K562 (cell line): Measurements from ENCODE around the gene NDUFS6. TPM values are rescaled to one million over a fixed set of nuclear protein-coding genes. Genes with fewer than 3 reads are reported as not detected.

ENCODE experiments used
- ATF6 ChIP-seq: sonication (generic); formaldehyde crosslinking; IDR thresholded peaks from 2 replicates; pipeline ENCODE4 v1.4.0; 2020; ENCODE audit warnings: mild to moderate bottlenecking, missing genetic modification reagents
- FOSL1 ChIP-seq: fragments of 200-800 bp; sonication (Bioruptor generic); conservative IDR thresholded peaks from 2 replicates; pipeline ENCODE4 v1.6.1; 2016; ENCODE audit warnings: missing genetic modification characterization, missing compliant biosample characterization
- HES1 ChIP-seq: fragments of 450-650 bp; IDR thresholded peaks from 2 replicates; pipeline ENCODE4 v1.6.1; 2016; ENCODE audit warnings: low read depth, mild to moderate bottlenecking, moderate library complexity
- HNRNPK ChIP-seq: fragments of 200-400 bp; formaldehyde crosslinking; IDR thresholded peaks from one replicate; pipeline ENCODE4 v1.6.1; 2018; ENCODE audit warnings: mild to moderate bottlenecking, low read depth, low read length; ENCODE audit not compliant: poor library complexity, severe bottlenecking
- ILF3 ChIP-seq: fragments of 450-650 bp; IDR thresholded peaks from 2 replicates; pipeline ENCODE4 v1.6.1; 2018; ENCODE audit warnings: antibody characterized with exemption, mild to moderate bottlenecking, moderate library complexity, borderline replicate concordance
- MED1 ChIP-seq: sonication (generic); formaldehyde crosslinking; IDR thresholded peaks from 2 replicates; pipeline ENCODE4 v1.8.1; 2023; ENCODE audit warnings: missing genetic modification reagents, borderline replicate concordance
- TFE3 ChIP-seq: fragments of 450-650 bp; formaldehyde crosslinking; IDR thresholded peaks from 2 replicates; pipeline ENCODE4 v1.4.0; 2020; ENCODE audit warnings: mild to moderate bottlenecking, mixed read lengths
- USF2 ChIP-seq: sonication (generic); formaldehyde crosslinking; IDR thresholded peaks from 2 replicates; pipeline ENCODE4 v1.5.0; 2020; ENCODE audit warnings: missing genetic modification reagents
- ZFPM2 ChIP-seq: fragments of 250-450 bp; sonication (Bioruptor Pico); IDR thresholded peaks from 2 replicates; pipeline ENCODE4 v1.5.1; 2022; ENCODE audit warnings: mild to moderate bottlenecking
- ZMIZ1 ChIP-seq, 2 experiments: fragments of 150-350 bp in 1 of 2; IDR thresholded peaks; 2 replicates each; pipeline ENCODE4 v1.6.1; 2012 to 2016; ENCODE audit warnings: low read depth in 2 of 2, low read length in 2 of 2, mild to moderate bottlenecking in 1 of 2, moderate library complexity in 1 of 2
- ZNF24 ChIP-seq: fragments of 450-650 bp; IDR thresholded peaks from 2 replicates; pipeline ENCODE4 v1.6.1; 2016
- ZNF280B ChIP-seq: fragments of 250-450 bp; sonication (Bioruptor Pico); IDR thresholded peaks from 2 replicates; pipeline ENCODE4 v1.5.1; 2021; ENCODE audit warnings: mild to moderate bottlenecking
- ZNF512 ChIP-seq: IDR thresholded peaks from 2 replicates; pipeline ENCODE4 v1.6.1; 2016; ENCODE audit warnings: missing genetic modification characterization, missing compliant biosample characterization
- ZNF778 ChIP-seq: fragments of 450-650 bp; formaldehyde crosslinking; IDR thresholded peaks from 2 replicates; pipeline ENCODE4 v1.4.0; 2020; ENCODE audit warnings: mild to moderate bottlenecking, moderate library complexity
- polyA plus RNA-seq, 8 experiments: library from polyadenylated mRNA; depleted of rRNA in 4 of 8; stranded (reverse) in 5 of 8; unstranded in 3 of 8; fragments of >200 nt; fragmentation: Nextera tagmentation in 2 of 8; fragmentation: Illumina TruSeq in 1 of 8; extraction: Ambion mirVana in 2 of 8; extraction: Trizol in 1 of 8; gene quantifications; 2 replicates each; pipeline versions ENCODE4 v1.2.1 to v1.2.3, GENCODE V29; 2011 to 2014; ENCODE audit warnings: inconsistent platforms in 1 of 8, missing spikeins in 1 of 8
- total RNA-seq, 7 experiments: library from RNA; depleted of rRNA in 6 of 7; stranded (reverse); fragments of >200 nt in 6 of 7; fragmentation: Illumina TruSeq in 2 of 7; extraction: Trizol in 2 of 7; gene quantifications; 2 replicates each; pipeline versions ENCODE4 v1.2.1 to v1.2.3, GENCODE V29; 2011 to 2021; ENCODE audit warnings: low replicate concordance in 1 of 7

The NDUFS6 gene
- total and polyA plus RNA-seq, 9 of the 15 experiments (the other 6 are each of a cell fraction or from before 2014, with no cell fraction given) = 36.1 to 291 (median 77.0) TPM

GRCh38 chr5:1799602-1800471 lies 1.4 kb upstream of the NDUFS6 start, which contains the start of gene MRPL36 (continued):
- no peak for TF ChIP-seq ZMIZ1 (IDR thresholded peaks at IDR 0.05; ENCODE audit: low read depth in 2 of 2, low read length in 2 of 2)
- TF ChIP-seq HES1 = no peak
- 0 out of 2 replicates have a peak, but pooled peaks have one; percentile 58 for TF ChIP-seq ATF6
- TF ChIP-seq ZNF280B (CRISPR knock-in tag) = no peak
- peak; percentile 98 for TF ChIP-seq USF2 (CRISPR knock-in tag)
- no peak for TF ChIP-seq MED1
- TF ChIP-seq ZNF778 (CRISPR knock-in tag) = no peak
- TF ChIP-seq ILF3 = no peak
- TF ChIP-seq ZFPM2 (CRISPR knock-in tag) = no peak
- peak; percentile 94 for TF ChIP-seq TFE3
- no peak for TF ChIP-seq ZNF24
- no peak for TF ChIP-seq HNRNPK
- TF ChIP-seq FOSL1 = no peak
- no peak for TF ChIP-seq ZNF512
